Astrocyte (in vitro differentiated cells and primary cell): Measurements from ENCODE around the gene DNAJC15. TPM values are rescaled to one million over a fixed set of nuclear protein-coding genes. Genes with fewer than 3 reads are reported as not detected.

Source experiments
- DNase-seq: peaks from one replicate; pipeline ENCODE4 v3.0.0-alpha.2; 2010; ENCODE audit warnings: low read depth
- FAIRE-seq: peaks from 2 replicates; lab custom pipeline; 2011; peaks lifted over from hg19 to GRCh38; lab: Jason Lieb, UNC
- H2AFZ ChIP-seq: 2 replicates; pipeline ENCODE4 v1.6.0; 2012; ENCODE audit warnings: low read depth, low read length, inconsistent platforms
- H3K27ac ChIP-seq: 2 replicates; pipeline ENCODE4 v1.5.1; 2011; ENCODE audit warnings: low read depth, low read length, inconsistent platforms
- H3K27me3 ChIP-seq: 2 replicates; pipeline ENCODE4 v1.6.0; 2011; ENCODE audit warnings: low read length, inconsistent platforms; ENCODE audit not compliant: insufficient read depth
- H3K36me3 ChIP-seq: 2 replicates; pipeline ENCODE4 v1.5.1; 2011; ENCODE audit warnings: low read length, inconsistent platforms; ENCODE audit not compliant: insufficient read depth
- H3K4me1 ChIP-seq: 2 replicates; pipeline ENCODE4 v1.5.1; 2011; ENCODE audit warnings: low read length, inconsistent platforms; ENCODE audit not compliant: insufficient read depth
- H3K4me2 ChIP-seq: 2 replicates; pipeline ENCODE4 v1.6.0; 2012; ENCODE audit warnings: low read length, inconsistent platforms
- H3K4me3 ChIP-seq: 2 replicates; pipeline ENCODE4 v1.5.1; 2011; ENCODE audit warnings: low read depth, mild to moderate bottlenecking, low read length, inconsistent platforms; ENCODE audit not compliant: insufficient read depth
- H3K79me2 ChIP-seq: 2 replicates; pipeline ENCODE4 v1.6.0; 2012; ENCODE audit warnings: mild to moderate bottlenecking, low read length, inconsistent platforms; ENCODE audit not compliant: insufficient read depth
- H3K9ac ChIP-seq: 2 replicates; pipeline ENCODE4 v1.6.0; 2012; ENCODE audit warnings: mild to moderate bottlenecking, low read length, inconsistent platforms
- H3K9me3 ChIP-seq: 2 replicates; pipeline ENCODE4 v1.5.1; 2012; ENCODE audit warnings: low read depth, mild to moderate bottlenecking, low read length, inconsistent platforms; ENCODE audit not compliant: insufficient read depth
- H4K20me1 ChIP-seq: 2 replicates; pipeline ENCODE4 v1.6.0; 2012; ENCODE audit warnings: low read length, inconsistent platforms; ENCODE audit not compliant: insufficient read depth
- H3K27ac Mint-ChIP-seq: one replicate; pipeline ENCODE4 v1.8.0; 2021; ENCODE audit warnings: mild to moderate bottlenecking, mixed read lengths; ENCODE audit not compliant: unreplicated experiment
- H3K27me3 Mint-ChIP-seq: one replicate; pipeline ENCODE4 v1.8.0; 2021; ENCODE audit warnings: low read depth, mixed read lengths; ENCODE audit not compliant: unreplicated experiment
- H3K36me3 Mint-ChIP-seq: one replicate; pipeline ENCODE4 v1.8.0; 2021; ENCODE audit warnings: low read depth, mixed read lengths; ENCODE audit not compliant: unreplicated experiment
- H3K4me1 Mint-ChIP-seq: one replicate; pipeline ENCODE4 v1.8.0; 2021; ENCODE audit warnings: low read depth, mixed read lengths; ENCODE audit not compliant: unreplicated experiment
- H3K4me3 Mint-ChIP-seq: one replicate; pipeline ENCODE4 v1.8.0; 2021; ENCODE audit warnings: mild to moderate bottlenecking, moderate library complexity, mixed read lengths; ENCODE audit not compliant: unreplicated experiment
- H3K9me3 Mint-ChIP-seq: one replicate; pipeline ENCODE4 v1.8.0; 2021; ENCODE audit warnings: mild to moderate bottlenecking, mixed read lengths; ENCODE audit not compliant: unreplicated experiment
- CTCF ChIP-seq: IDR thresholded peaks from 2 replicates; pipeline ENCODE4 v1.5.1; 2011; ENCODE audit warnings: low read depth, mild to moderate bottlenecking, inconsistent platforms, low read length, moderate library complexity; ENCODE audit not compliant: insufficient read depth
- EZH2 ChIP-seq: IDR thresholded peaks from 2 replicates; pipeline ENCODE4 v1.6.1; 2012; ENCODE audit warnings: mild to moderate bottlenecking, low read length, inconsistent platforms; ENCODE audit not compliant: insufficient read depth
- total RNA-seq: library from RNA; stranded (reverse); gene quantifications from 2 replicates; pipeline ENCODE4 v1.2.1, GENCODE V29; 2021

DNAJC15 gene
- total RNA-seq, 1 donor from 2014 or later, result 13.8 TPM

GRCh38 chr13:43102304-43102703 is 78.9 kb downstream of the DNAJC15 start:
- no peak for TF ChIP-seq CTCF
- no peak for TF ChIP-seq EZH2
- Histone ChIP-seq H3K36me3 (no peaks in the 10 kb centered on the region), H4K20me1 (no peaks in the 10 kb centered on the region), H3K27me3 (no peaks in the 10 kb centered on the region), H3K4me3 (no peak overlapping the region), H3K4me2 (no peak overlapping the region), H3K27ac (no peak overlapping the region), H3K9ac (no peak overlapping the region), H3K79me2 (no peaks in the 10 kb centered on the region), H3K9me3 (no peaks in the 10 kb centered on the region), H3K4me1 (no peaks in the 10 kb centered on the region), H2AFZ (no peak overlapping the region)
- Mint-ChIP-seq H3K27me3 (no peaks in the 10 kb centered on the region), H3K9me3 (no peaks in the 10 kb centered on the region), H3K27ac (no peak overlapping the region), H3K36me3 (peaks cover 6% of the 10 kb centered on the region), H3K4me3 (no peak overlapping the region), H3K4me1 (peaks cover 3% of the 10 kb centered on the region)
- FAIRE-seq (no peak), DNase-seq (no peak)

- H3K79me2 ChIP-seq, result no peaks in the 10 kb centered on the region
- H3K27ac Mint-ChIP-seq, result no peak overlapping the region
- no peak overlapping the region for H3K4me3 Mint-ChIP-seq
- no peak overlapping the region for H3K9ac ChIP-seq
- no peaks in the 10 kb centered on the region for H4K20me1 ChIP-seq
- no peak overlapping the region for H3K27ac ChIP-seq
- DNase-seq (peak; percentile 7), FAIRE-seq (no peak)
- H3K4me2 ChIP-seq, result peak overlapping the region; percentile 29
- H3K36me3 ChIP-seq, result no peaks in the 10 kb centered on the region
- H3K27me3 Mint-ChIP-seq, result no peaks in the 10 kb centered on the region
- H3K4me1 Mint-ChIP-seq, result peaks cover 3% of the 10 kb centered on the region
- no peaks in the 10 kb centered on the region for H3K27me3 ChIP-seq
- H3K36me3 Mint-ChIP-seq, result peaks cover 1% of the 10 kb centered on the region
- no peak overlapping the region for H2AFZ ChIP-seq
- no peaks in the 10 kb centered on the region for H3K9me3 Mint-ChIP-seq
- TF ChIP-seq CTCF (no peak), EZH2 (no peak)
- H3K9me3 ChIP-seq, result no peaks in the 10 kb centered on the region
- no peak overlapping the region for H3K4me3 ChIP-seq
- H3K4me1 ChIP-seq, result peaks cover 3% of the 10 kb centered on the region
These were observed 84.4 kb downstream of the DNAJC15 start for GRCh38 chr13:43107780-43108179.

- no peaks in the 10 kb centered on the region for H3K36me3 Mint-ChIP-seq
These were observed 86.7 kb downstream of the DNAJC15 start for GRCh38 chr13:43110036-43110435.

More at GRCh38 chr13:43110036-43110435, 86.7 kb downstream of the DNAJC15 start:
- DNase-seq (no peak), FAIRE-seq (no peak)
- peaks cover 3% of the 10 kb centered on the region for H3K4me1 Mint-ChIP-seq
- no peak overlapping the region for H2AFZ ChIP-seq
- H3K9ac ChIP-seq, result no peak overlapping the region
- peaks cover 3% of the 10 kb centered on the region for H3K4me1 ChIP-seq
- H3K4me3 Mint-ChIP-seq, result no peak overlapping the region
- no peak overlapping the region for H3K4me2 ChIP-seq
- H4K20me1 ChIP-seq, result no peaks in the 10 kb centered on the region
- TF ChIP-seq CTCF (no peak), EZH2 (no peak)
- H3K9me3 ChIP-seq, result no peaks in the 10 kb centered on the region
- no peak overlapping the region for H3K4me3 ChIP-seq
- H3K27ac ChIP-seq, result no peak overlapping the region
- H3K79me2 ChIP-seq, result no peaks in the 10 kb centered on the region
- no peak overlapping the region for H3K27ac Mint-ChIP-seq
- H3K27me3 ChIP-seq, result no peaks in the 10 kb centered on the region
- H3K9me3 Mint-ChIP-seq, result no peaks in the 10 kb centered on the region
- no peaks in the 10 kb centered on the region for H3K36me3 ChIP-seq
- no peaks in the 10 kb centered on the region for H3K27me3 Mint-ChIP-seq
